ENCODE data around the gene TDRD1. TPM values are rescaled to one million over a fixed set of nuclear protein-coding genes. Genes with fewer than 3 reads are reported as not detected.

Gene TDRD1
- total RNA-seq, 1 donor from 2014 or later = 5.8 TPM

- ATAC-seq (ENCODE audit: poor library complexity) (no peak), DNase-seq (no peak)
- intact Hi-C loops (cut with DNase I) = no loop called here
Measured at GRCh38 chr10:114279901-114280644, 100.9 kb downstream of the TDRD1 start.

DNA sequence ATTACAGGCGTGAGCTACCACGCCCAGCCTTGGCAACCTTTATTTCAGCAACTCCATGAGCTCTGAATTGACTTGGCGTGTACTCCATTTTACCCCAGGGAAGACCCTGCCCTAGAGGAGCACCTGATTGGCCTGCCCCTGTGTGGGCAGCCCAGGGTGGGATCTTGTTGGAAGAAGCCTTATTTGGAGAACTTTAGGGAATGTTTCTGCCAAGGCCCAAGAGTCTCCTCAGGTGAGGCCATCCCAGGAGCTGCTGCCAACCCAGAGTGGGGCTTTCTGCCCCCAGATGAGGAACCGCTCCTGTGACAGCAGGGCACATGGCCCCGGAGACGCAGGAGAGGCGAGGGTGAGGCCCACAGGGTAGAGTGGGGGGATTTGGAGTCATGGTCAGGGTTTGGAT, 101.9 kb downstream of the TDRD1 start:
- ATAC-seq (ENCODE audit: poor library complexity) (no peak), DNase-seq (no peak)
- intact Hi-C loops (cut with DNase I) = no loop called here

DNA sequence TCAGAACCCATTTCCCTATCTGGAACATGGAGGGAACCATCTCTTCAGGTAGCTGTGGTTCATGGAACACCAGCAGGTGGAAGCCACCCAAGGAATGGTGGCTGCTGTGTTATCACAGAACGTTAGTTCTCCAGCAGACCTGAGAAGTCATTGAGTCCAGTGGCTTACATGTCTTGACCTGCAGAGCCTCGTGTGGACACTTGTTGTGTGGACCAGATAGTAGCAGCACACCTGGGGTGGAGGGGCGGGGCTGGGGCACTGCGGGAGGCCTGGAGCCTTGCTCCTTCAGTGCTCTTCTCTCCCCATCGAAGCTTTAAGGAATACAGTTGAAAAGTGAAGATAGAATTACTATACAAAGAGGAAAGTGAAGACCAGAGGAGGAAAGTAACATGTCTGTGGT, 102.3 kb downstream of the TDRD1 start:
- intact Hi-C loops (cut with DNase I) = no loop called here
- no peak for ATAC-seq (ENCODE audit: poor library complexity)
- no peak for DNase-seq

Other genes with a start within 250 kb of the TDRD1 start
- 63.0 TPM for gene ADRB1, start 135.5 kb upstream of the TDRD1 start, total RNA-seq
- 15.3 TPM for gene CCDC186, start 5.2 kb upstream of the TDRD1 start, total RNA-seq
- gene VWA2, start 59.9 kb downstream of the TDRD1 start, total RNA-seq = 0.08 TPM
- 5.3 TPM for gene AFAP1L2, start 225.1 kb downstream of the TDRD1 start, total RNA-seq

Measured in Right ventricle myocardium superior (tissue), 1 donor.